NCI-H2171 (cell line): ENCODE results near the gene ZFP36.

ENCODE experiments used
- DNase-seq: peaks from one replicate; lab custom pipeline; 2025; lab: John Stamatoyannopoulos, UW

ZFP36 gene

DNA sequence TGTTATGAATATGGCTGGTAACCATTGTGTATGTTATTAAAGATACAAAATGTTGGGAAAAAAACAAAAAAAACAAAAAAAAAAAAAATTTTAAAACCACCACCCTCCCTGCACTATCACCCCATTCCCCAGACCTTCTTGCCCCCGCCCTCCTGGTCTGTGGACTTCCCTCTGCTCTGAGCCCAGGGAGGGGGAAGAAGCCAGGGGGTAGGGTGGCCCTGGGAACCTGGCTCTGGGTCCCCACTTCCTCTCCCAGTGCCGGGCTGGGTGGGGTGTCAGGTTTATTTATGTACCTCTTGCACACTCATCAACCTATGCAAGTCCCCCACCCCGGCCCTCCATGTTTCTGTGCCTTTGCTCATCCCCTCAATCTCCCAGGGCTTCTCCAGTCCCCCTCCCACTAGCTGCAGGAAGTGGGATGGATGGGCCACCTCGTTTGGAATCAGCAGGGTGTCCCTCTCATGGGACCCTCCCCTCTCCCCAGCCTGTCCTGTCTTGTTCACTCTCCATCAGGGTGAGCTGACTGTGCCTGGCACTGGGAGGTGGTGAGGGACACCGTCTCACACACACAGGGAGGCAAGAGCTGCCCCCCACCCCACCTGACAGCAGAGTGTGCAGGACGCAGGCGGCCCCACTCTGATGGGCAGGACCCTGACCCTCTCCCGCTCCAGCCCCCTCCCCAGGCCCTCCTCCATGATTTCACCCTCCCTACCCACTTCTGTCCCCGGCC is 21.6 kb upstream of the ZFP36 start:
- DNase-seq, result no peak

DNA sequence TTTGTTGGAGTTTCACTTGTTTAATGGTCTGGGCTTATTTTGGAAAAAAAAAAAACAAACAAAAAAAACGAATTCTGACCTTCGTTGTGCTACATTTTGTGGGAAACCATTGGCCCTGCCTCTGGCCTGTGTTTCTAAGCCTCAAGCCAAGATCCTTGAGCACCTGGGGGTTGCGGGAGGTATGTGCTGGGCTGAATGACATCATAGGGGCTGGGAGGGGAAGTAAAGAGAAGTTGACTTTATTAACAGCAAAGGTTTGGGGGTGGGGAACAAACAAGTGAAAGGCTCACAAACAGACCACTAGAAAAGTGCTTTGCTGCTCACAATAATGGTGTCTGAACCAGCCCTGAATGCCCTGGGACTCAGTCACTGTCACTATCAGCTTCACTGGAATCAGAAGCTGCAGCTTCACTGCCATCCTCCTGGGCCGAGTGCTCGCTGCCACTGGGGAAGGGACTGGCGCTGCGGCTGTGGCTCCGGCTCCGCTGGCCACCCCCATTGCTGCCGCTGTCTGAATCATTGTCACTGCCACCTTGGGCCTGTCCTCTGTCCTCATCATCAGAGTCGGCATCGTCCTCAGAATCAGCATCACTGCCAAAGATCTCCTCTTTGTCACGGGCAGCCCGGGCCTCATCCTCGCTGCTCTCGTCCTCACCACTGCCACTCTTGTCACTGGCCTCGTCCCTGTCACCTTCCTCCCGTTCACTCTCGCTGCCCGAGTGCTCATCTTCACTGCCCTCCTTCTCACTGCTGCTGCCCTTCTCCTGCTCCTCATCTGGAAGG is 20.8 kb upstream of the ZFP36 start:
- DNase-seq, result no peak

DNA sequence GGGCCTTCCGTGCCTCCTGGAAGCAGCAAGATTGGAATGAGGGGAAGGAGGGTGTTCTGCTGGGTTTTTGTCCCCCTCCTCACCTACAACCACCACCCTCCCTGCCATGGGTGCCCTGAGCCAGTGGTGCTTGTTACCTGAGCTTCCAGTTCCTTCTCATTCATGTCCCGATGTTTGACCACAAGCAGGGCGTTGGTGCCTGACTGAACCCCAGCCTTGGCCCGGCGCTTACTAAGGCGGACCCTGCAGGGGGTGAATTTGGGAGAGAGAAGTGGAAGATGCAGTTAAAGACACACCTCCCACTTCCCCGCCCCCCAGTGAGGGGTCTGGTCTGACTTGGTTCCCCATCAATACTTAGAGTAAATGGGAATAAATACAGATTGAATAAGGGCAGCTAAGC is 20.1 kb upstream of the ZFP36 start:
- no peak for DNase-seq

DNA sequence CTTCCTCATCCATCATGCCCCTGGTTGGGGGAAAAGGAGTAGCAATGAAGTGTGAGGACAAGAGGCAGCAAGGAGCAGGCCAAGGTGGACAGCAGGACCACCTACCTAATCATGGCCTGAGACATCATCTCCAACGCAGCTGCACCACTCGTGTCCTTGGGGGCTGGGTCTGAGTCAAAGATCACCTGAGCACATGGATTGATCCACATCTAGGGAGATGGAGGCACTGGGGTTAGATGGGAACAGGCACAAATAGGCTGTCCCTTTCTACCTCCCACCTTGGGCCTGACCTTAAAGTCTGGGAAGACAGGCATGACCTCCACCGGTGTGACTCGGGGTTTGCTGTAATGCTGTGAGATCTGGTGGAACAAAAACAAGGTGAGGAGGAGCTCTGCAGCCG is 18.0 kb upstream of the ZFP36 start:
- DNase-seq, result no peak

DNA sequence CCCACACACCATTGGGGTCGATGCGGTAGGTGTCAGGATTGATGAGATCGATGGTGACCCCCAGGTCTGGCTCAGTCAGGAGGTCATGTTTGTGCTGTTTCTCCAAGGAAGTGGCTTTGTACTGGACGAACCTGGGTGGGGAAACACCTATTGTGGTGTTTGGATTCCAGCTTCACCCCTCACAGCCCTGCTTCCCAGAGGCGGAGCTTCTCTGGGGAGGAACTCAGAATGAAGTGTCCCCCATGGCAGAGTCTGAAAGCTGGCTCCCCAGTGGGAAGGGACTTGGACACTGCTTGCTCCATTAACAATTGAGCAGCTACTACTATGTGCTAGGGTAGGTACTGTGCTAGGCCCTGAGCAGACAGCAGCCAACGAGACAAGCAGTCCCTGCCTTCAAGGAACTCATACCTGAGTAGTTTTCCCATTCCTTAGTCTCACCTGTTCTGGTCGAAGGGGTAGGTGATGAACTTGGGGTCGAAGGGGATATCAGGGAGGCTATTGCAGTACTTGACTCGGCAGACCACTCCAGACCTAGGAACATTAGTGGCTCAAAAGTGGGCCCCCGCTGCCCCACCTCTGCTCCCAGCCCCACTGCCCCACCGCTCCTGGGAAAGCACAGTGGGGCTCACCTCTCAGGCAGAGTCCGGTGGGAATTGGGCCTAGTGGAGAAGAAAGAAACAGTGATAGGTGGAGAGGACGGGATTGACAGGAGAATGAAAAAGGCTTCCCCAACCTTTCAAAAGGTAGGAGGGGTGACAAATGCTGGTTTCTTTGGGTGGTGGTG is 16.8 kb upstream of the ZFP36 start:
- DNase-seq, result no peak

DNA sequence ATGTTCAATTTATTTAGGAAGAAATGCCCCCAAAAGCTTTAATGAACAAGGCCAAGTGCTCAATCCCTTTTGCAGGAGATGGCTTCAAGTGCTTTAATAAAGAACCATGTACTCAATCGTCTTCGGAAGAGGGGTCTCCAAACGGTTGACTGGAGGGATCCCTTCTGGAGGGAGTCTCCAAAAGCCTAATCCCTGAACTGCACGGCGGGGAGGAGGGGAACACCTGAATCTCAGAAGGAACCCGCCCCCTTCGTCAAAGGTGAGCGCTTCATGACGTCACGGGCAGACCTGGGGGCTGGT is 16.2 kb upstream of the ZFP36 start:
- no peak for DNase-seq

GRCh38 chr19:39390751-39391437 is 15.8 kb upstream of the ZFP36 start, which contains the start of the genes MED29 and PAF1:
Gene MED29, plus strand, starts transcription at chr19:39391378. Its CDS starts 45 bp downstream, at chr19:39391423.
Gene PAF1, minus strand, starts transcription at chr19:39391106. Its CDS starts 242 bp downstream, at chr19:39390864.
- DNase-seq, result peak; percentile 100

DNA sequence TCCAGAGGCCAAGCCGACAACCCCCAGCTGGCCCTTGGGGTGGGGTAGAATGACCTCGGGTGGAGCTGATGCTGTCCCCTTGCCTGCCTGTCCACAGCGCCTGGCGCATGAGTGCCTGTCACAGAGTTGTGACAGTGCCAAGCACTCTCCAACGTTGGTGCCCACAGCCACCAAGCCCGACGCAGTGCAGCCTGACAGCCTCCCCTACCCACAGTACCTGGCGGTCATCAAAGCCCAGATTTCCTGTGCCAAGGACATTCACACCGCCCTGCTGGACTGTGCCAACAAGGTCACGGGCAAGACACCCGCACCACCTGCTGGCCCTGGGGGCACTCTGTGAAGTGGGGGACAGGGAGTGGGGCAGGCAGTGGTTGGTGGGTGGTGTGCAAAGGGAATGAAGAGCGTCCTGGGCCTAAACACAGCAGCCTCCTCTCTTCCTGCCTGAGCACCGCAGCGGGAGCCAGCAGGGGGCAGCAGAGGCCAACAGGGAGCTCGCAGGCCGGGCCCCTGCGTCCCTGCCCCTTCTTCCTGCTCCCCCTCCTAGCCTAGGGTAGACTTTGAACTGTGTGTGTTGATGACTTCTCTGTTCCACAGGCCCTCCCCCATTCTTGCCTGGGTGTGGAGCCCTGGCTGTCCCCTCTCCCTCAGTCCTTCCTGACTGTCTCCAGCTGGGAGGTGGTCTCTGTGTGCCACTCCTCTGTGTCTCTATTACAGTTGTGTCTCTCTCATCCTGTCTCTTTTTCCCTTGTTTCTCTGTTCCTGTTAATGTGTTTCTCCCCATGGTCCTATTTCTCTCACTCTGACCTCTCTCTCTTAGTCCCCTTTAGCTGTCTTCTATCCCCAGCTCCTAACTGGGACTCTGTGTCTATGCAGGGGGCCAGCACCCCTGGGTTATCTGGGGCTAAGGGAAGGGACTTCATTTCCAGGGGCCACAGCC is 9.0 kb upstream of the ZFP36 start:
- peak; percentile 51 for DNase-seq

- no peak for DNase-seq
Measured at GRCh38 chr19:39398297-39398864, 8.3 kb upstream of the ZFP36 start.

GRCh38 chr19:39399668-39400050 is 7.0 kb upstream of the ZFP36 start:
- DNase-seq, result no peak

GRCh38 chr19:39400061-39400460 is 6.6 kb upstream of the ZFP36 start:
- DNase-seq, result no peak

- DNase-seq, result no peak
Measured at GRCh38 chr19:39401070-39401548, 5.5 kb upstream of the ZFP36 start.

GRCh38 chr19:39401549-39402345 is 4.9 kb upstream of the ZFP36 start:
- DNase-seq, result no peak

- DNase-seq, result peak; percentile 49
Measured at GRCh38 chr19:39402346-39403300, 4.0 kb upstream of the ZFP36 start.

DNA sequence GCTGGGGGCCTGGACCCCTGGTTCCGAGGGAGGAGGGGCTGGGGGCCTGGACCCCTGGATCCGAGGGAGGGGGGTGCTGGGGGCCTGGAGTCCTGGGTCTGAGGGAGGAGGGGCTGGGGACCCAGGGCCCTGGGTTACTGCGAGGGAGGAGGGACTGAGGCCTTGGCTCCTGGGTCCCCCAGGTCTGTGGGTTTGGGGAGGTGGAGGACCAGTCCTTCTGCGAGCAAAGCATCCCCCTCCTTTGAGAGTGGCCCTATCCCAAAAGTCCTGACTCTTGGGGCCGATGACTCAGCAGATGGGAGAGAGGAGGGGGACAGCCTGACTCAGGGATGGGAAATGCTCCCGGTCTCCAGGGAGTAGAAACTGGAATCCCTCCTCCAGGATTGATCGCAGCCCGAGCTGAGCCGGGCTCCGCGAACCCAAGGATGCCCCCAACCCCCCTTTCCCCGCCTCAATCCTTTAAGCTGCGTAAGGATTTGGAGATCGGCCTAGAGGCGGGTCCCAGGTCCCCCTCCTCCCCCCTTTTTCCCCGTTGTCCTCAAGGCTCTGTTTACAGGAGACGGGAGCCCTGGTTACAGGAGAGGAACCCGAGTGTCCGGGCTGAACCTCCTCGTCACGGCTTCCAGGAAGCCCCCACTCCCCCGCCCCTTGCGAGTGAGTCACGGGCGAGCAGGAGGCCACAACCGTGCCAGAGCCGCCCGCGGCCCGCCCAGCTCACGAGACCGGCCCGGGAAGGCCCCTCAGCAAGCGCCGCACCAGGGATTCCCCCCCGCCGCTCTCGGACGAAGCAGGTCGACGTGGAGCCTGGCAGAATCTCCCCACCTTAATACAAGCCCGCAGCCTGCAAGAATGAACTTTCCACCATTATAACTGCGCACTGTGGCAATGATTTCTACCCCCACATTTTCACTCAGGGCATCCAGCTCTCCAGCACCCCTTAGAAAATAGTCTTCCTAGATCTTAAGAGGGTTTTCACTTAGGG is 3.0 kb upstream of the ZFP36 start:
- peak; percentile 85 for DNase-seq

- DNase-seq, result no peak
Measured at GRCh38 chr19:39405261-39405957, 1.2 kb upstream of the ZFP36 start.
